ENCODE measurements around the gene NDUFS6. TPM values are rescaled to one million over a fixed set of nuclear protein-coding genes. Genes with fewer than 3 reads are reported as not detected.

The NDUFS6 gene
- total and polyA plus RNA-seq, 2 of the 4 experiments (the other 2 are of a cell fraction): 10.4 to 69.0 TPM

- Histone ChIP-seq H3K27me3 (ENCODE audit: control insufficient read depth, insufficient read depth, low read length) (peaks cover 17% of the 10 kb centered on the region; the same call in 1 of the 2 replicates), H2BK20ac (ENCODE audit: low read depth, low read length) (no peak overlapping the region), H2BK120ac (ENCODE audit: low read depth, low read length) (no peak overlapping the region), H2AK9ac (replicated peaks; ENCODE audit: low read depth, low read length, poor library complexity) (no peak overlapping the region), H3K79me1 (ENCODE audit: low read depth in 1 of 2, low read length in 2 of 2) (no peaks in the 10 kb centered on the region), H3K4me1 (ENCODE audit: control insufficient read depth, insufficient read depth, low read length) (no peaks in the 10 kb centered on the region), H3K4ac (ENCODE audit: low read depth, low read length) (no peak overlapping the region), H4K91ac (ENCODE audit: insufficient read depth, low read depth, low read length) (no peak overlapping the region), H2AK5ac (ENCODE audit: low read depth, low read length) (no peak overlapping the region), H2BK15ac (ENCODE audit: low read depth, low read length) (no peak overlapping the region), H4K20me1 (ENCODE audit: insufficient read depth, low read length) (no peaks in the 10 kb centered on the region), H3K14ac (replicated peaks; ENCODE audit: low read depth, low read length) (no peak overlapping the region), H3K4me3 (ENCODE audit: insufficient read depth, low read depth, low read length) (no peak overlapping the region), H3K9me1 (ENCODE audit: insufficient read depth, low read length) (no peaks in the 10 kb centered on the region), H3K56ac (ENCODE audit: extremely low read depth, insufficient read depth, low read length) (no peak overlapping the region), H4K5ac (ENCODE audit: low read depth, low read length) (no peak overlapping the region), H3K18ac (ENCODE audit: low read depth, low read length) (no peak overlapping the region), H3K27ac (ENCODE audit: insufficient read depth, low read length) (no peak overlapping the region), H3K23ac (ENCODE audit: low read depth, low read length) (no peak overlapping the region), H4K8ac (ENCODE audit: low read depth in 2 of 2, low read length in 2 of 2) (no peak overlapping the region), H3K9me3 (ENCODE audit: control insufficient read depth, insufficient read depth, low read length) (peaks cover 2% of the 10 kb centered on the region; the same call in 1 of the 2 replicates), H2AFZ (replicated peaks; ENCODE audit: low read length, poor library complexity) (no peak overlapping the region), H3K9ac (ENCODE audit: low read depth, low read length) (no peak overlapping the region), H2BK5ac (ENCODE audit: low read depth, low read length, poor library complexity, severe bottlenecking) (no peak overlapping the region), H3K36me3 (ENCODE audit: control insufficient read depth, insufficient read depth, low read length) (no peaks in the 10 kb centered on the region), H3K4me2 (ENCODE audit: low read depth, low read length) (no peak overlapping the region)
- intact Hi-C loops (cut with micrococcal nuclease): no loop called here
- ATAC-seq (ENCODE audit: low read depth): no peak
- DNase-seq: no peak
- TF ChIP-seq FOS (IDR thresholded peaks at IDR 0.05; ENCODE audit: low read depth, low read length): no peak
- in situ Hi-C loops (cut with MboI; ENCODE audit: low sequenced_read_pairs): loop anchor here (5.0 kb wide), 1 partner anchor 284 kb away; no protein-coding TSS in a partner anchor
- CTCF ChIA-PET: no interaction called here
- dilution Hi-C loops (cut with HindIII; ENCODE audit: low sequenced_read_pairs, unreplicated experiment): no loop called here
- POLR2A ChIA-PET (ENCODE audit: unreplicated experiment): no interaction called here
- no CpG with 5 or more reads among the region's 3 CpGs for WGBS, 2 experiments (ENCODE audit: extremely low coverage in 2 of 2, insufficient read length in 1 of 2)
- no TSS peak for BruUV-seq (replicated peaks)
These were observed 42.6 kb upstream of the NDUFS6 start for GRCh38 chr5:1758574-1758973.

Data from IMR-90 (cell line).